CD4-positive, alpha-beta T cell treated with Interleukin-10 for 1 hour (primary cell): ENCODE measurements around the gene SOCS4.
"Not testable (repeated sequence)": the region's sequence is repeated elsewhere in the genome, so short reads cannot be mapped to it uniquely, and the experiment has no call there.

Source experiments
- DNase-seq: peaks from one replicate; pipeline ENCODE4 v3.0.0-alpha.2; 2020

The SOCS4 gene, protein sequence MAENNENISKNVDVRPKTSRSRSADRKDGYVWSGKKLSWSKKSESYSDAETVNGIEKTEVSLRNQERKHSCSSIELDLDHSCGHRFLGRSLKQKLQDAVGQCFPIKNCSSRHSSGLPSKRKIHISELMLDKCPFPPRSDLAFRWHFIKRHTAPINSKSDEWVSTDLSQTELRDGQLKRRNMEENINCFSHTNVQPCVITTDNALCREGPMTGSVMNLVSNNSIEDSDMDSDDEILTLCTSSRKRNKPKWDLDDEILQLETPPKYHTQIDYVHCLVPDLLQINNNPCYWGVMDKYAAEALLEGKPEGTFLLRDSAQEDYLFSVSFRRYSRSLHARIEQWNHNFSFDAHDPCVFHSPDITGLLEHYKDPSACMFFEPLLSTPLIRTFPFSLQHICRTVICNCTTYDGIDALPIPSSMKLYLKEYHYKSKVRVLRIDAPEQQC

DNA sequence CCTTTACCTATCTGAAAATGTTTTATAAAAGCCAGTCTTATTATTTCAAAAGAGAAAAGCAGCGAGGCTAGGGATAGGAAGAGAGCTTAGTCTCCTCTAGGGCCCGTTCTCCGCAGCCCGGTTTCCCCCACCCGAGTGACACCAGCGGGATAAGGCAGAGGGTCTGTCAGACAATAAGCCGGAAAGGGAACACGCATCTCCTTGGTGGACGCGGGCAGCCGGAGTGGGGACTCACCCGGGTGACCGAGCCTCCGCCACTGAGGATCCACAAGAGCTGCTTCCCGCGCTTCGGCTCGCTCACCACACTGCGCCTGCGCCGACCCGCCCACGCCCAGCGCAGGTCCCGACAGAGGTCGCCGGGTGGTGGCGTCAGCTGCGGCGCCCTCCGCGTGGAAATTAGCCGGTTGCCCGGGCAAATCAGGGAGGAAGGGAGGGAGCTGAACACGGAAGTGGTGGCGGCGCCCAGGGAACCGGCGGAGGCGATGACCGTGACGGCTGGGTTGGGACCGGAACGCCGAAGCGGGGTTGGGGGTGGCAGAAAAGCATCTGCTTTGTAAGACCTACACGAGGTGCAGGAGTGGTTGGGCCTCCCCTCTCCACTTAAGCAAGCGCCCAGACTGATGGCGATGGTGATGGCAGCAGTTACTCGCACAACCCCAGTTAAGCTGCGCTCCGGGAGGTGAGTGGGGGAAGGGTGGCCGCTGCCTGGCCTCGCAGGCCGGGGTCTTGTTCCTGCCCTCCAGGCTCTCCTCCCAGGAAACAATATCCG, at the start of gene SOCS4, which contains the start of gene WDHD1:
Gene SOCS4, plus strand, starts transcription at position 444 of the 769 bp plus-strand sequence. CDS start 15,806 bp downstream, outside the sequence.
Gene WDHD1, minus strand, starts transcription at position 307 of the 769 bp plus-strand sequence. CDS start 312 bp downstream, outside the sequence.
- DNase-seq: peak; percentile 95

DNA sequence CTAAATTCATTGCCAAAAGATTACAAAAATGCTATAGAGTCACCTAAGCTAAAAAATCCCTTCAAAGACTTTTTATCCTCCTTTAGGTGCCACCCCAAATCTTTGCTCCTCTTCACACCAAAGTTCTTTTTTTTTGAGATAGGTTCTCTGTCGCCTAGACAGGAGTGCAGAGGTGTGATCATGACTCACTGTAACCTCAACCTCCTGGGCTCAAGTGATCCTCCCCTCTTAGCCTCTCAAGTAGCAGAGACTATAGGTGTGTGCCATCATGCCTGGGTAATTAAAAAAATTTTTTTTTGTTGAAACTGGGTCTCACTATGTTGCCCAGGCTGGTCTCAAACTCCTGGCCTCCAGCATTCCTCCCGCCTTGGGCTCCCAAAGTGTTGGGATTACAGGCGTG, 48.0 kb upstream of the SOCS4 start:
- no peak for DNase-seq

DNA sequence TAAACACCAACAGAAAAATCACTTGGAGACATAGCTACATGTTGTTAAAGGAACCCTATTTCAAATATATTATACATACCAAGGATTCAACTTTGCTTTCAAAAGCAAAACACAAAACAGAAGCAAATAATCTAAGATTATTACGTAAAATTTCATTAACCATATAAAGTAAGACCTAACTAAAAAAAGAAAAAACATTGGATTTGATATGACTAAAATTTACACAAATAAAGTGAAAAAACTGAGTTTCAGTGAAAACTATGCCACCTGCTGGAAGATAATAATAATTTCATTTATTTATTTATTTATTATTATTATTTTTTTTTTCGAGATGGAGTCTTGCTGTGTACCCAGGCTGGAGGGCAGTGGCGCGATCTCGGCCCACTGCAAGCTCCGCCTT, 45.3 kb upstream of the SOCS4 start:
- peak; percentile 5 for DNase-seq

DNA sequence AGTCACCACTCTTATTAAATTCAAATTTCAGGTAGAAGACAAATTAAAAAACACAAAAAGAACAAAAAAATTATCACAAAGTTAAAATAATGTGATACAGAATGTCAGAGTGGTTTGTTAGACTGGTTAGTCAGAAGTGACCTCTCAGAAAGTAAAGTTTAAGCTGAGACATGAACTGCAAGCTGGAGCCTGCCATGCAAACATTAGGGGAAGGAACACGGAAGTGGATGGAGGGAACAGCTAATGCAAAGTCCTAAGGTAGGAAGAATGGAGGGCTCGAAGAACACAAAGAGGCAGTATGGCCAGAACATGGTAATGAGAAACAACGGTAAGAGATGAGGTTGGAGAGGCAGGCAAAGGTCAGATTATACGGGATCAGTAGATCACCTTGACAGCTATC, 41.9 kb upstream of the SOCS4 start:
- no peak for DNase-seq

DNA sequence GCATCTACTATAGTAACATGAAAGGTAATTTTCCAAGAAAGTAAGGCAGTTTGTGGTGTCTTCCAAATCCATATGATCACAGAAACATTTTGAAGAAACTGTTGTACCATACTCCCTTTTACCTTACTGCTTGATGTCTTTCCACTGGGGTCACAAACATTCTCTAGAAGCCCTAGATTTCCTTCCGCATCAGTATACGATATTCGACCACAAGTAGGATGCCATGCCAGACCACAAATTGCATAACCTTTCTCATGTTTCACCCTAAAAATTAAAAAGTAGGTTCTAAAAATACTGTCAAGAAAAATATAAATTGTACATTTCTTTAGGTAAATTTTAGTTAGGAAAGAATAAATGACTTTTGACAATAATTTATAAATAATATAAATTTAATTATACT, 26.7 kb upstream of the SOCS4 start:
- peak; percentile 7 for DNase-seq

DNA sequence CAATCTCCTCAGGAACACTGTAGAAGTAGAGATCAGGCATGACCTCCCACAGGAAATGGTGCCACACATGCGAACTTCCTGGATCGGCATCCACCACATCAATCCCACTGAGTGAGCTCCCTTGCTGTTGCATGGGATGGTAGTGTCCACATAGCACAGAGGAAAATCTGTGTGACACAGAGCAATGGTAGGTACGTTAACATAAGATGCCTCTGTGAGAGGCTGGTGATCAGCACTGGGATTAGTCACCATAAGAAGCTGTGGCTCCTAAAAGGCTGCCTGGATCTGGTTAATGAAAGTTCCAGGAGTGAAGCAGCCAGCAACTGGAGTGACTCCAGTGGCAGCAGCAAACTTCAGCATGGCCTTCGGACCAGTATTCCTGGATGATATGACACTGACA, 22.0 kb upstream of the SOCS4 start:
- no peak for DNase-seq

DNA sequence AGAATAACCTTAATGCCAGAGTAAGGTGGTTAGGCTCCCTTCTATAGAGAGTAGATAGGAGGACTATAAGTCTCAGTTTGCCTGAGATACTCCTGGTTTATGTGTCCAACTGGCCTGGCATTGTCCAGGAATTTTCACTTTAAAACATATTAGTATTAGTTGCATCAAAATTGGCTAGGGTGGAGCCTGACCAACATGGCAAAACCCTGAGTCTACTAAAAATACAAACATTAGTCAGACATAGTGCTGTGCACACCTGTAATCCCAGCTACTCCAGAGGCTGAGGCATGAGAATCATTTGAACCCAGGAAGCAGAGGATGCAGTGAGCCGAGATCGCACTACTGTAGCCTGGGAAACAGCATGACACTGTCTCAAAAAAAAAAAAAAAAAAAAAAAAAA, 12.0 kb upstream of the SOCS4 start:
- DNase-seq: no peak

DNA sequence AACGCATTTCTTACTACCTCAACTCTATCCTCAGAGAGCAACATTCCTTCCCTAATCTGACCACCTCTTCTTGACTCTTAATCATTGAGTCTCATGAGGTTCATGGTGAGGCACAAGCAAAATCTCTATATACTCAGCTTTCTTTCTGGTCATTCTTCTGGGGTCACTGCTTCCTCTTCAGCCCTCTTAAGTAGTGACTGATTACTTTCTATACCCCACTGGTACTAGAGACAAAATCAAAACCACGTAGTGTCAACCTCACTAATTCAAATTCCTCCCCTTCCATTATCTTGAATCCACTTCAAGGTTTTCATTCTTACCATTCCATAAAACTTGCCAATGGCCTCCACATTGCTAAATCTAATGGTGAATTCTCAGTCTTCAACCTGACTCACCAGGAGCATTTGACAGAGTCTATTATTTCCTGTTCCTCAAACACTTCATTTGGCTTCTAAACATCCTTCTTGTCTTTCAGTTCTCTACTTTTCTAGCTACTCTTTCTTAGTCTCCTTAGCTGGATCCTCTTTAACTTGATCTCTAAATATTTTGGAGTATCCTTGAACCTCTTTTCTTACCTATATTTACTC, 7.0 kb upstream of the SOCS4 start:
- DNase-seq: no peak

DNA sequence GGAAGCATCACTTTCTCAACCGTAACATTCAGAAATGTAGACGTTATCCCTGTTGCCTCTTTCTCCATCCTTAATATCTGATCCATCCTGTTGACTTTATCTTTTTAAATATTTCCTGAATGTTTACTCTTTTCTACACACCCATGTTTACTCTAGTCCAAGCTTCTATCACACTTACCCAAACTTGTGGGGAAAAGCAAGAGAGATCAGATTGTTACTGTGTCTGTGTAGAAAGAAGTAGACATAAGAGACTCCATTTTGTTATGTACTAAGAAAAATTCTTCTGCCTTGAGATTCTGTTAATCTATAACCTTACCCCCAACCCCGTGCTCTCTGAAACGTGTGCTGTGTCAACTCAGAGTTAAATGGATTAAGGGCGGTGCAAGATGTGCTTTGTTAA, 2.7 kb upstream of the SOCS4 start:
- not testable (repeated sequence) for DNase-seq

DNA sequence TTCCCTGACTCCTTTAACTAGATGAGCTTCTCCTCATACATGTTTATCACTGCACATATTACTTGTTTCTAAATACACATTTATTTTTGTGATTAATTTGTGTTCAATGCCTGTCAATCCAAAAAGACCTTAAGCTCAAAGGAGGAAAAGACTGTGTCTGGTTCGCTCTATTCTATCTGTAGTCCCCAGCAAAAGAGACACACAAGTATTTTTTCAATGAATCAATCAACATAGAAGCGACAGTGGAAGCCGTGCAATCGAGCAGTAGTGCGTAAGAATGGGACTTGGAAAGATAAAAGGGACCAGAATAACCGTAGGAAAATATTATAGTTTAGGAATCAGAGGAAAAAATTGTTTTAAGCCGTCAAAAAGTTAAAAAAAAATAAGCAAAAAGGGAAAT, 1.1 kb upstream of the SOCS4 start:
- DNase-seq: no peak

DNA sequence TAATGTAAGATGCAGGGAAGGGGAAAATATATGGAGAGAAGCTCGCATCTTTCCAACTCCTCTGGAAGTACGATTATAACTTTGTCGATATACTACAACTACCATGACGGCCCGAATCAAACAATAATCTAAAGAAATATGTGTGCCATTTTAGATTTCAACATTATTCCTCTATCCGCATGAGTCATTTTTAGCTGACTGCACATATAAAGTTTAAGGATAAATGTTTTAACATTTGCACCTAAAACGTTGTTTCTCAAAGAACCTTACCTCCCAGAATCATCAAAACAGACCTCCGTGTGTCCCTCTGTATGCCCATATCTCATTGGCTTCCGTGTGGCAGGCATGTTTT, 619 bp upstream of the SOCS4 start:
- no peak for DNase-seq

DNA sequence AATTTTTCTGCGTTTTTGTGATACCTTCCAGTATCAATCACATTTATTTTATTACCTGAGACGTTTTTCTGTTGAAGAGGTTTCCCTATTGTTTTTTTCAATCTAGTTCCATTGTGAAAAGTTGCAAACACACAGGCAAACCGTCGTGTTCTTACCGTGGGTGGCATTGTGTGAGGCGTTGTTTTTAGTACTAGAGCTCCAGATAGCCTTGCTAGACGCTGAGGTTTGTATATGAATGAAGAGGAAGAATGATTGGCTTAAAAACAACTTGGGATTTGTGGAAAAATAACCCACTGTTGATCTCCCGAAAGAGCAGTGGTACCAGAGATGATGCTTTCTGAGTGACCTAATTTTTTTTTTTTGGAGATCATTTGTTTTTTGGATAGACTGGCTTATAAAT, 1.0 kb downstream of the SOCS4 start:
- no peak for DNase-seq

DNA sequence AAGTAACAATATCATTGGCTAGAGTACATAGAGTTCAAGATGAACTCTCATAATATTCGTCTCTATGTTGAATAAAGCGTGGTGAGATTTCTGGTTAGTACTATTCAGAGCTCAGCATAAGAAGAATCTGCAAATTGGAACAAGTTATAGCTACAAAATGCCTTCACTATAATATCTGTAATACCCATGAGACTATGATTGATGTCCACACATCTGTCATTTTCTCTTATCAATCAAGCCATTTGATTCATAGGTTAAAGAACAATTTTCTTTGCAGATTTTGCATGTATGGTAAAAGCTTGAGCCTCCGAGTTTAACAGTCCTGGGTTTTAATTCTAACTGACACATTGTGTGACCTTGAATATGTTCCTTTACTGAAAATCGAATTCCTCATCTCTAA, 1.4 kb downstream of the SOCS4 start:
- no peak for DNase-seq

DNA sequence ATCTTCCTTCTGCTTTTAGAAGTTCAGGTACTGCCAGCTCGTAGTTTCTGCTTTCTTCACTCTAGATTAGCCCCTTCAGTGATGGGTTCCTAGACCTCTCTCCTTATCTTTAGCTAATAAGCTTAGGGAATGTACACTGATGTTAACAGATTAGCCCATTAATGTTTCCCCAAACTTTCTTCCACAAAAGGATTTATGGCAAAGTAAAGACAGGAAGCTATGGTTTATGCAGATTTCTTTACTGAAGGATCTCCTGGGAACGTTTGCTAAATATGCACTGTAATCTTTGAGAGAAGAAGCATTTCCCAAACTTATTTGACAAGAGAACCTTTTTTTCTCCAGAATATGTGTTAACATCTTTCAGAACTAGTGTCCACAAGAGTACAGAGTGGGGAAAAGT, 4.2 kb downstream of the SOCS4 start:
- no peak for DNase-seq

DNA sequence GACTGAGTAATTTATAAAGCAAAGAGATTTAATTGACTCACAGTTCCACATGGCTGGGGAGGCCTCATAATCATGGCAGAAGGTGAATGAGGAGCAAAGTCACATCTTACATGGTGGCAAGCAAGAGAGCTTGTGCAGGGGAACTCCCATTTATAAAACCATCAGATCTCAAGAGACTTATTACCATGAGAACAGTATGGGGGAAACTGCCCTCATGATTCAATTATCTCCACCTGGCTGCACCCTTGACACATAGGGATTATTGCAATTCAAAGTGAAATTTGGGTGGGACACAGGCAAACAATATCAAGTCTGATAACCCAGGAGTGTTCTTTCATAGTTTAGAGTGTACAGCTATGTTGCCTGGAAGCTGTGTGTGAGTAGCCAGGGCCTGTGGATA, 11.0 kb downstream of the SOCS4 start:
- DNase-seq: not testable (repeated sequence)

DNA sequence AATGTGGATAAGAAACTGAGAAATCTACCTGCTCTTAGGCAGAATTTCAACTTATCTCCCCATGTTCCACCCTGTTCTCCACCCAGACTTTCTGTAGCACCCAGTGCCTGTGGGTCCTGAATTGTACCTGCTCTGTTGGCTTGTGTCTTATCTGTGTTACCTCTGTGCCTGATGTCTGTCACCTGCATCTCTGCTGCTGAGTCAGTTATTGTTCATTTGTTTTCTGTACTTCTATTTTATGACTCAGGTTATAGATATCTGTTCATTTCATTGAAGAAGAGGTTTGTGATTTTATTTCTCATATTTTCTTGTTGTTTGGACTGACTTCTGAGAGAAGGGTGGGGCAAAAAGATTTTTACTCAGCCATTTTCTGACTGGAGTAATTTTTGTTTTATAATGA, 11.7 kb downstream of the SOCS4 start:
- no peak for DNase-seq

DNA sequence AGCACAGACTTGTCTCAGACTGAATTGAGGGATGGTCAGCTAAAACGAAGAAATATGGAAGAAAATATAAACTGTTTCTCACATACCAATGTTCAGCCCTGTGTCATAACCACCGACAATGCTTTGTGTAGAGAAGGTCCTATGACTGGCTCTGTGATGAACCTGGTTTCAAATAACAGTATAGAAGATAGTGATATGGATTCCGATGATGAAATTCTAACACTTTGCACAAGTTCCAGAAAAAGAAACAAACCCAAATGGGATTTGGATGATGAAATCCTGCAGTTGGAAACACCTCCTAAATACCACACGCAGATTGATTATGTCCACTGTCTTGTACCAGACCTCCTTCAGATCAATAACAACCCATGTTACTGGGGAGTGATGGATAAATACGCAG, 16.5 kb downstream of the SOCS4 start:
- DNase-seq: no peak

DNA sequence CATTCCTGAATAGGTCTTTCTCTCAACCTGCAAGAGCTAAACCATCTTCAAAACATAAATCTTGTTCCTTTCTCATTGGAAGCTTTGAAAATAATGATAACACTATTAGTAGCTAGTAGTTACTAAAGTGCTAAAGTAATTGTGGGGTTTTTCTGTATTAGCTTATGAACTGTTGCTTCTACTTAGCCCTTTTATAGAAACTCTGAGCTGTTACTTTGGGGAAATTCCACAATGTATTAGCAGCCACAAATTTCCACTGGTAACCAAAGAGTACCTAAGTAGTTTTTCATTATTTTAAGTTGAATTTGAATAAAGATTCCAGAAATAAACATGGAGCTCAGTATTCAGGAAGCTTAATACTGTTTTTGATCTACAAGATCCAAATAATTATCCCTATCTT, 18.1 kb downstream of the SOCS4 start:
- DNase-seq: no peak

DNA sequence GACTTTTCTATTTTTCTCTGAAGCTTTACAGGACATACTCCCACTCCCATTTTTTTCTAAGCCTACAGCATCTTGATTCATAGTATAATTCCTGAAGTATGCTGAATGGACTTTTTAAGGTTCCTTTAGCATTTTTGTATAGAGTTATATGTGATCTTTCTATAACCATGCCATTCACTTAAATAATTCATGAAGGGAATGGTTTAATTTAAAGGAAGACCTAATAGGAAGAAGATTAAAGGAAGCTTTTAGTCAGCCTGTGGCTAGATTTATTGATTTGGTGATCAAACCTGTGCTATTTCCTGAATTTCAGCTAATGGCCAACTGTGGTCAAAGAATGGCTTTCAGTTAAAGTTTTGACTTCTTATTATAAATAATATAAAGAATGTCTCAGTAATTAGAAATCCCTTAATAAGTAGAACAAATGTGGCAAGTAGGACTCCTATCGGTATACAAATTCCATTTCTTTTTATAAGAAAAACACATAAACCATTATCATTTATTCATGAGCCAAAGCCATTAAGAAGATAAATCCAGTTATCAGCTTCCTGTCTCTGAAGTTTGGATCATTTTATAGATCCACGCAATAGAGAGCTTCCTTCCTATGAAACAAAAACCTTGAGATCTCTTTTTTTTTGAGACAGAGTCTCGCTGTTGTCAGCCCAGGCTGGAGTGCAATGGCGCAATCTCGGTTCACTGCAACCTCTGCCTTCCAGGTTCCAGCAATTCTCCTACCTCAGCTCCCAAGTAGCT, 20.4 kb downstream of the SOCS4 start:
- no peak for DNase-seq

DNA sequence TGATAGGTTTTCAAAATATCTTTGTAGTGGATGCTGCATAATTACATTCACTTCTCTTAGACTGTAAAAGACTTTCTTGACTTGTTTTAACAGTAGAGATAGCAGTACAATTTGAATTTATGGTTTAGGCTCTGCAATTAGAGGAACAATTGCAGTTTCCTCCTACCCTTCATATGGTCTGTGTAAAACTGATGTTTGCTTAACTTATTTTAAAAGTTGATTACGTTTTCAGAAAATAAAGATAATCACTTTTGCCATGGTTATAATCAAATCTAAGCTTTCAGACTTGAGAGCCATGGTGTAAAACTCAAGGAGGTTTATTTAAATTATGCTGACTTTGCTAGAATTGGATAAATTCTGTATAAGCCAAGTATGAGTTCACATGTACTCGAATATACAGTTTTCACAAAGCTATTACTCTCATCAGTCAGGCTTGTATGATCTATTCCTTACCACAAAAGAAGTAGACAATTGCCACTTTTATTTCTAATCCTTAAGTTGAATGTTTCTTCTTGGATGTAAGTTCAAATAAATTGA, 21.9 kb downstream of the SOCS4 start:
- no peak for DNase-seq

DNA sequence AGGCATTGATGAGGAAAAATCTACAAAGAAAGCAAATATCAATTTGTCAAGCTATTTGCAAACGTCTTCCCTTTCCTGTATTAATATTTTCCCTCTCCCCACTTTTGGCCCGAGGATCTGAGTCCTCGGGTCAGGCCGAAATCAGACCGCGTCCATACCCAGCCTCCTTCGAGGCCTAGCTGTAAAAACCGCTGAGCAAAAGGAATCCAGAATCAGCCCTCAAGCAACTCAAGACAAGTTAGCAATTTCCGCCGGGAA, 24.1 kb downstream of the SOCS4 start:
- no peak for DNase-seq

DNA sequence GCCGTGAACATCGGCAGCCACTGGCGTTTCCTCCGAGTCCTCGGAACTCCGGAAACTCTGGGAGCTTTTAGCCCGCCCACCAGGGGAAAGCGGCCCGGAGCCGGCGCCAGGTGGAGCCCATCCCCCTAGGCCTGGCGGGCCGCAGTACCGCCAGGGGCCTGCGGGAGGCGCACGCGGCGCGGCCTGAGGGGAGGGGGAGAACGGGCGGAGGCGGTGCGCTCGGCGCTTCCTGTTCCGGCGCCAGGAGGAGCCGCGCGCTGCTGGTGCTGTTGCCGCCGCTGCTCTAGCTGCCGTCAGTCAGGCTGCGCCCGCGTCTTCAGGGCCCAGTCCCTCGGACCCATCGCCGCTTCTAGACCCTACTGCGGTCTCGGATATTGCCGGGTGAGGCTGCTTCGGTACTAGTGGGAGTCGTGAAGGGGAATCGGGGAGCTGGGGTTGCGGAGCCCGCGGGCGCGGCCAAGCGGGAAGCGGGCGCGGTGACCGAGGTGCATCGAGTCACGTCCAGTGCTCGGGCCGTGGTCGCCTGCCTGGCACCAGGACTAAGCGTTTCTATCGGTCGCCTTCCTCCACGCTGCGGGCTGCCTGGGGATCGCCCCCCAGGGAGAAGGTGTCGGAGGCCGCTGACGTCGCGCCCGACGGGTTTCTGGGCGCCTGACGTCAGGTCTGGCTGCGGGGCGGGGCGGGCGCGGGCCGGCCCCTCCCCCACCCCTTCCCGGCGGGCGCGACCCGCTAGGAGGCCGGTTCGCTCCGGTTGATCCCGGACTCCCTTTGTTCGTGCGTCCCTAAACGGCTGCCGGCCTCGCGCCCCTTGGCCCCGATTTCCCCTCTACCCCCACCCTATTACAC, 24.6 kb downstream of the SOCS4 start, which contains the start of gene MAPK1IP1L:
Gene MAPK1IP1L, plus strand, starts transcription at position 225 of the 846 bp plus-strand sequence. CDS start 10,037 bp downstream, outside the sequence.
- peak; percentile 92 for DNase-seq
